ENCODE results near the gene SPPL2B. TPM values are rescaled to one million over a fixed set of nuclear protein-coding genes. Genes with fewer than 3 reads are reported as not detected.

The SPPL2B gene
- total and polyA plus RNA-seq, 7 experiments from 2014 or later = 11.1 to 150 (median 112) TPM

GRCh38 chr19:2381148-2381820 lies 52.8 kb downstream of the SPPL2B start:
- CTCF ChIA-PET = no interaction called here
- H3K27me3 Mint-ChIP-seq = peaks cover 0 to 8% (median 0%) of the 10 kb centered on the region in 5 donors
- no peak for DNase-seq

GRCh38 chr19:2382530-2383222 lies 54.2 kb downstream of the SPPL2B start:
- CTCF ChIA-PET = no interaction called here
- Mint-ChIP-seq H3K36me3 (peaks cover 0 to 10% (median 0%) of the 10 kb centered on the region in 5 donors), H3K27ac (no peak overlapping the region), H3K4me1 (peaks cover 0 to 5% (median 0%) of the 10 kb centered on the region in 7 donors), H3K27me3 (peaks cover 0 to 8% (median 0%) of the 10 kb centered on the region in 5 donors), H3K4me3 (no peak overlapping the region), H3K9me3 (peaks cover 0 to 23% (median 8%) of the 10 kb centered on the region in 11 donors)
- H3K27ac ChIP-seq (ENCODE audit: low read depth, low read length) = no peak overlapping the region
- intact Hi-C loops (cut with micrococcal nuclease) = no loop called here
- H3K4me3 ChIP-seq (ENCODE audit: low read length) = no peak overlapping the region
- POLR2A ChIA-PET = interaction anchor here (1.1 kb wide), 1 partner anchor 138 kb away, joined by 5 read pairs; no protein-coding TSS in a partner anchor
- no peaks in the 10 kb centered on the region for H3K27me3 ChIP-seq (ENCODE audit: control insufficient read depth in 2 of 2, insufficient read depth in 2 of 2, low read length in 2 of 2)
- peaks cover 0 to 4% (median 0%) of the 10 kb centered on the region in 3 experiments for H3K9me3 ChIP-seq (ENCODE audit: control insufficient read depth in 2 of 3, low read length in 3 of 3)
- H3K36me3 ChIP-seq (ENCODE audit: control insufficient read depth in 2 of 3, insufficient read depth in 3 of 3, low read length in 3 of 3) = no peaks in the 10 kb centered on the region
- H3K4me1 ChIP-seq (ENCODE audit: control insufficient read depth in 2 of 2, insufficient read depth in 2 of 2, low read length in 2 of 2) = no peaks in the 10 kb centered on the region
- DNase-seq = no peak
- ATAC-seq = no peak

More at GRCh38 chr19:2381148-2381820, 52.8 kb downstream of the SPPL2B start:
- no peaks in the 10 kb centered on the region for H3K4me1 ChIP-seq (ENCODE audit: control insufficient read depth in 2 of 2, insufficient read depth in 2 of 2, low read length in 2 of 2)
- peaks cover 0 to 8% (median 0%) of the 10 kb centered on the region in 7 donors for H3K4me1 Mint-ChIP-seq
- no peak overlapping the region for H3K27ac Mint-ChIP-seq
- intact Hi-C loops (cut with micrococcal nuclease) = no loop called here
- no peak overlapping the region for H3K27ac ChIP-seq (ENCODE audit: low read depth, low read length)
- peaks cover 0 to 4% (median 0%) of the 10 kb centered on the region in 3 experiments for H3K9me3 ChIP-seq (ENCODE audit: control insufficient read depth in 2 of 3, low read length in 3 of 3)
- peaks cover 0 to 24% (median 8%) of the 10 kb centered on the region in 11 donors for H3K9me3 Mint-ChIP-seq
- no peak overlapping the region for H3K4me3 ChIP-seq (ENCODE audit: low read length)
- H3K36me3 Mint-ChIP-seq = peaks cover 0 to 11% (median 0%) of the 10 kb centered on the region in 5 donors
- H3K27me3 ChIP-seq (ENCODE audit: control insufficient read depth in 2 of 2, insufficient read depth in 2 of 2, low read length in 2 of 2) = no peaks in the 10 kb centered on the region
- no peak overlapping the region for H3K4me3 Mint-ChIP-seq
- no peak for ATAC-seq
- H3K36me3 ChIP-seq (ENCODE audit: control insufficient read depth in 2 of 3, insufficient read depth in 3 of 3, low read length in 3 of 3) = no peaks in the 10 kb centered on the region
- POLR2A ChIA-PET = no interaction called here

- intact Hi-C loops (cut with micrococcal nuclease) = no loop called here
- Histone ChIP-seq H3K36me3 (ENCODE audit: control insufficient read depth in 2 of 3, insufficient read depth in 3 of 3, low read length in 3 of 3) (no peaks in the 10 kb centered on the region), H3K27me3 (ENCODE audit: control insufficient read depth in 2 of 2, insufficient read depth in 2 of 2, low read length in 2 of 2) (no peaks in the 10 kb centered on the region), H3K9me3 (ENCODE audit: control insufficient read depth in 2 of 3, low read length in 3 of 3) (peaks cover 0 to 4% (median 0%) of the 10 kb centered on the region in 3 experiments), H3K27ac (ENCODE audit: low read depth, low read length) (no peak overlapping the region), H3K4me3 (ENCODE audit: low read length) (no peak overlapping the region), H3K4me1 (ENCODE audit: control insufficient read depth in 2 of 2, insufficient read depth in 2 of 2, low read length in 2 of 2) (no peaks in the 10 kb centered on the region)
- Mint-ChIP-seq H3K27ac (no peak overlapping the region), H3K9me3 (peaks cover 0 to 12% (median 3%) of the 10 kb centered on the region in 11 donors), H3K4me3 (no peak overlapping the region), H3K4me1 (peaks cover 0 to 6% (median 0%) of the 10 kb centered on the region in 7 donors), H3K27me3 (peaks cover 0 to 8% (median 3%) of the 10 kb centered on the region in 5 donors), H3K36me3 (peaks cover 0 to 6% (median 0%) of the 10 kb centered on the region in 5 donors)
- POLR2A ChIA-PET = interaction anchor here (0.7 kb wide), 1 partner anchor 86 kb away, joined by 3 read pairs; no protein-coding TSS in a partner anchor
- ATAC-seq (no peak), DNase-seq (peak in 1 of 9 donors; percentile 10)
- CTCF ChIA-PET = interaction anchor here (1.2 kb wide), 1 partner anchor 151 kb away, joined by 4 read pairs; no protein-coding TSS in a partner anchor
These were observed 56.7 kb downstream of the SPPL2B start for GRCh38 chr19:2385053-2385721.

- Mint-ChIP-seq H3K9me3 (no peaks in the 10 kb centered on the region), H3K4me1 (peaks cover 3 to 6% (median 4%) of the 10 kb centered on the region in 7 donors), H3K27ac (peak overlapping the region in 1 of 9 donors; percentile 64), H3K4me3 (no peak overlapping the region), H3K27me3 (peaks cover 0 to 7% (median under 1%) of the 10 kb centered on the region in 5 donors), H3K36me3 (no peaks in the 10 kb centered on the region)
- no peak overlapping the region for H3K4me3 ChIP-seq (ENCODE audit: low read length)
- H3K36me3 ChIP-seq (ENCODE audit: control insufficient read depth in 2 of 3, insufficient read depth in 3 of 3, low read length in 3 of 3) = no peaks in the 10 kb centered on the region
- H3K27me3 ChIP-seq (ENCODE audit: control insufficient read depth in 2 of 2, insufficient read depth in 2 of 2, low read length in 2 of 2) = no peaks in the 10 kb centered on the region
- no peaks in the 10 kb centered on the region for H3K9me3 ChIP-seq (ENCODE audit: control insufficient read depth in 2 of 3, low read length in 3 of 3)
- H3K27ac ChIP-seq (ENCODE audit: low read depth, low read length) = no peak overlapping the region
- DNase-seq (no peak), ATAC-seq (no peak)
- ChIA-PET POLR2A (no interaction called here), CTCF (no interaction called here)
- intact Hi-C loops (cut with micrococcal nuclease) = no loop called here
- H3K4me1 ChIP-seq (ENCODE audit: control insufficient read depth in 2 of 2, insufficient read depth in 2 of 2, low read length in 2 of 2) = no peaks in the 10 kb centered on the region
These were observed 59.1 kb downstream of the SPPL2B start for GRCh38 chr19:2387367-2388288.

GRCh38 chr19:2389594-2389993 lies 61.1 kb downstream of the SPPL2B start:
- no peaks in the 10 kb centered on the region for H3K9me3 Mint-ChIP-seq
- ATAC-seq = no peak
- H3K27ac Mint-ChIP-seq = no peak overlapping the region

More at GRCh38 chr19:2389594-2389993, 61.1 kb downstream of the SPPL2B start:
- intact Hi-C loops (cut with micrococcal nuclease) = no loop called here
- H3K36me3 ChIP-seq (ENCODE audit: control insufficient read depth in 2 of 3, insufficient read depth in 3 of 3, low read length in 3 of 3) = no peaks in the 10 kb centered on the region
- Mint-ChIP-seq H3K27me3 (peaks cover 0 to 13% (median 0%) of the 10 kb centered on the region in 5 donors), H3K4me1 (peaks cover 4 to 12% (median 5%) of the 10 kb centered on the region in 7 donors), H3K36me3 (no peaks in the 10 kb centered on the region), H3K4me3 (no peak overlapping the region)
- H3K9me3 ChIP-seq (ENCODE audit: control insufficient read depth in 2 of 3, low read length in 3 of 3) = no peaks in the 10 kb centered on the region
- no peaks in the 10 kb centered on the region for H3K4me1 ChIP-seq (ENCODE audit: control insufficient read depth in 2 of 2, insufficient read depth in 2 of 2, low read length in 2 of 2)
- ChIA-PET POLR2A (no interaction called here), CTCF (interaction anchor here (1.4 to 1.8 kb wide), 2 partner anchors 115 to 117 kb away, joined by 4 read pairs; no protein-coding TSS in a partner anchor)
- DNase-seq = no peak
- H3K4me3 ChIP-seq (ENCODE audit: low read length) = no peak overlapping the region
- no peak overlapping the region for H3K27ac ChIP-seq (ENCODE audit: low read depth, low read length)
- no peaks in the 10 kb centered on the region for H3K27me3 ChIP-seq (ENCODE audit: control insufficient read depth in 2 of 2, insufficient read depth in 2 of 2, low read length in 2 of 2)

Data from naive thymus-derived CD4-positive, alpha-beta T cell (primary cell).